ENCODE data around the gene PDSS2. TPM values are rescaled to one million over a fixed set of nuclear protein-coding genes. Genes with fewer than 3 reads are reported as not detected.
"Not testable (repeated sequence)": the region's sequence is repeated elsewhere in the genome, so short reads cannot be mapped to it uniquely, and the experiment has no call there.

PDSS2 gene
- polyA plus RNA-seq, 2 donors, result 3.6 to 7.3 TPM

DNA sequence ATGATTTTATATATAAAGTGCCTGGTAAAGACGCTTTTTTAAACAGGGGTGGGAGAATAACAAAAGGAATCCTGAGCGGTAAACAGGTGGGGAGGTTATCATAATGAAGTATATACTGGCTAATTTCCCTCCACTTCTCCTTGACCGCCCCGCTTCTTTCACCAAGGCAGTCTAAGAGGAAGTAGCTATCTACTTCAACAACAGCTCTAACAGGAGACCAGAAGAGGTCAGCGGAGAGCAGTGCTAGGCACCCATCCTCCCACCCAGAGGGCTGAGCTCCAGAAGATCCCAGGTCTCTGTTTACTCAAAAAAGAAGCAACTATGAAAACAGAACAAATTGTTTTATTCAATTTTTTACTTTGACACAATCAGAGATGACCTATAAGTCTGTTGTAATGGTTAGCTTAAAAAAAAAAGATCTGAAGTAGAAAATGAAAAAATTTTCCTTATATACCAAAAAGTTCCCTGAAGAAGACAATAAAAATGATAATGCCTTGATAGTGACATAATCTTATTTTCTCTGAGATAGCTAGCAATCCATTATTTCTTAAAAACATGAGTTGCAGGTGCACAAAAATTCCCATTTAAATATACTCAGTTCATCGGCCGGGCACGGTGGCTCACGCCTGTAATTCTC lies 141.1 kb downstream of the PDSS2 start:
- H3K36me3 ChIP-seq (ENCODE audit: control insufficient read depth in 2 of 2, insufficient read depth in 2 of 2, low read length in 1 of 2), result no peaks in the 10 kb centered on the region
- no peaks in the 10 kb centered on the region for H3K4me1 ChIP-seq (ENCODE audit: control insufficient read depth in 2 of 2, insufficient read depth in 2 of 2, low read length in 1 of 2)
- 66 to 74% methylated on average over 9 of the region's 9 CpGs for WGBS, 2 donors
- no peaks in the 10 kb centered on the region for H3K9me3 ChIP-seq (ENCODE audit: control insufficient read depth in 2 of 2, insufficient read depth in 1 of 2, low read depth in 1 of 2, low read length in 1 of 2)
- H3K27ac ChIP-seq (ENCODE audit: low read depth in 2 of 2, low read length in 1 of 2), result no peak overlapping the region
- no peaks in the 10 kb centered on the region for H3K27me3 ChIP-seq (ENCODE audit: control insufficient read depth in 1 of 2, insufficient read depth in 2 of 2, low read length in 2 of 2)
- no peak overlapping the region for H3K4me3 ChIP-seq (ENCODE audit: low read depth in 1 of 2, low read length in 2 of 2)

DNA sequence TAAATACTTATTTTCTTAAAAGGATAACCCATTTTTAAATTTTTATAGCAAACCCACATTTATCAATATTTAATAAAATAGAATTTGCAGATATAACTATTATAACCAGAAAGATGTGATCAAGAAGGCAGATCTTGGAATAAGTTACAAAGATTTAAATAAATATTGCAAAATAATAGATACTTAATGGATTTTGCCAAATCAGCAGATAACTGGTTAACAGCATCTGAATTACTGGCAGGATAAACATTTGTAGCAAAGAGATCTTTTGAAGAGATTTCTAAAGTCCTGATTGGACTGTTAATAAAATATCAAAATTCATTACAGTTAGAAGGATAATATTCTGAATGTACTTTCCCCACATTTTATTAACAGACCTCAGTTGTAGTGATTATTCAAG lies 144.2 kb downstream of the PDSS2 start:
- Histone ChIP-seq H3K27me3 (ENCODE audit: control insufficient read depth in 1 of 2, insufficient read depth in 2 of 2, low read length in 2 of 2) (no peaks in the 10 kb centered on the region), H3K27ac (ENCODE audit: low read depth in 2 of 2, low read length in 1 of 2) (no peak overlapping the region)

DNA sequence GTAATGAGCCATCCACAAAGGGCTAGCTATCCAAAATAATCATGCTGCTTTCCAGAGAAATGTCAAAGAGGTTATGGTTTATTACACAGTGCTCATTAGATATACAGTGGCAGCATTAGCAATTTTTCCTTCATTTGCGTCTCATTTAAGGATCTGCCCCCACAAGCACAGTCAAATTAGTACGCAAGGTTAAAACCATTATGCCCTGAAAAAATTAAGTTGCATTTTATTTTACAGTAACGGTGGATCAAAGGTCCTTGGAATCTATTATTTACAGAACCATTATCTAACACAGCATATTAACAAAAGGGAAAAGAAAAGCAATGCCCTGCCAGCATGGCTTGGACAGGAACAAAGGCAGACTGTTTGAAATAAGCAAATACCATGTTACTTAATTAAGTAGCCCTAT lies 144.8 kb downstream of the PDSS2 start:
- no peaks in the 10 kb centered on the region for H3K36me3 ChIP-seq (ENCODE audit: control insufficient read depth in 2 of 2, insufficient read depth in 2 of 2, low read length in 1 of 2)
- H3K4me1 ChIP-seq (ENCODE audit: control insufficient read depth in 2 of 2, insufficient read depth in 2 of 2, low read length in 1 of 2), result no peaks in the 10 kb centered on the region
- no peaks in the 10 kb centered on the region for H3K9me3 ChIP-seq (ENCODE audit: control insufficient read depth in 2 of 2, insufficient read depth in 1 of 2, low read depth in 1 of 2, low read length in 1 of 2)
- WGBS, 2 donors, result 60 to 68% methylated on average over 3 of the region's 3 CpGs
- no peak overlapping the region for H3K27ac ChIP-seq (ENCODE audit: low read depth in 2 of 2, low read length in 1 of 2)
- no peak overlapping the region for H3K4me3 ChIP-seq (ENCODE audit: low read depth in 1 of 2, low read length in 2 of 2)
- H3K27me3 ChIP-seq (ENCODE audit: control insufficient read depth in 1 of 2, insufficient read depth in 2 of 2, low read length in 2 of 2), result no peaks in the 10 kb centered on the region

More for the DNA sequence above, 144.2 kb downstream of the PDSS2 start:
- Histone ChIP-seq H3K4me1 (ENCODE audit: control insufficient read depth in 2 of 2, insufficient read depth in 2 of 2, low read length in 1 of 2) (no peaks in the 10 kb centered on the region), H3K36me3 (ENCODE audit: control insufficient read depth in 2 of 2, insufficient read depth in 2 of 2, low read length in 1 of 2) (no peaks in the 10 kb centered on the region), H3K9me3 (ENCODE audit: control insufficient read depth in 2 of 2, insufficient read depth in 1 of 2, low read depth in 1 of 2, low read length in 1 of 2) (no peaks in the 10 kb centered on the region), H3K4me3 (ENCODE audit: low read depth in 1 of 2, low read length in 2 of 2) (no peak overlapping the region)

DNA sequence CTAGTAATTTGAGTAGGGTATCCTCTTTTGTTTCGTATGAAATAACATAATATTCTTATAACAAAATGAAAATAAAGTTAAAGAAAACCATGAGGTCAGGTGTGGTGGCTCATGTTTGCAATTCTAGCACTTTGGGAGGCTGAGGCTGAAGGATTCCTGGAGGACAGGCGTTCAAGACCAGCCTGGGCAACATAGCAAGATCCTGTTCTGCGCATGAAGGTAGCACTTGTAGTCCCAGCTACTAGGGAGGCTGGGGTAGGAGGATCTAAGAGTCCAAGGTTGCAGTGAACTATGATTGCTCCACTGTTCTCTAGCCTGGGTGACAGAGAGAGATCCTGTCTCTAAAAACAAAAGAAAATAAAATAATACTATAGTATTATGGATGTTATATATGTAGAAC lies 145.6 kb downstream of the PDSS2 start:
- WGBS, 2 donors, result 93 to 94% methylated on average over 3 of the region's 3 CpGs
- no peaks in the 10 kb centered on the region for H3K36me3 ChIP-seq (ENCODE audit: control insufficient read depth in 2 of 2, insufficient read depth in 2 of 2, low read length in 1 of 2)
- no peaks in the 10 kb centered on the region for H3K27me3 ChIP-seq (ENCODE audit: control insufficient read depth in 1 of 2, insufficient read depth in 2 of 2, low read length in 2 of 2)
- no peak overlapping the region for H3K27ac ChIP-seq (ENCODE audit: low read depth in 2 of 2, low read length in 1 of 2)
- no peaks in the 10 kb centered on the region for H3K9me3 ChIP-seq (ENCODE audit: control insufficient read depth in 2 of 2, insufficient read depth in 1 of 2, low read depth in 1 of 2, low read length in 1 of 2)
- peaks cover 0 to under 1% of the 10 kb centered on the region in 2 donors for H3K4me1 ChIP-seq (ENCODE audit: control insufficient read depth in 2 of 2, insufficient read depth in 2 of 2, low read length in 1 of 2)
- no peak overlapping the region for H3K4me3 ChIP-seq (ENCODE audit: low read depth in 1 of 2, low read length in 2 of 2)

DNA sequence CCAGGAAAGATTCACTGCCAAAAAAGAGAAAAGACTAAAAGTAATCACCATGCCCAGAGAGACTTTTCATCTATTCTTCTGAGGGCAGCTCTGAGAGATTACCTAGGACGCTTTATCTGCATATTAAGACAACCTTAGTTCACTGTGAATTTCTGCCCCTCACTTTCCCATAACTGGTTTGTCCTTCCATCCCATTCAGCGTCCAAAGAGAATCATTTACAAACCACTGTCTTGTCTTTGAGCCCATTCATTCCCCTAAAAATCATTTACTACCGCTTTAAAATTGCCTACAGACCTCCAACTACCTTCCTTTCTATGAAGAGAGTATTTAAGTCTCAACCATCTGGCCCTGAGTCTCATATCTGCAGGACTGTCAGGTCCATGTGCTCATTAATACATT lies 149.0 kb downstream of the PDSS2 start:
- H3K36me3 ChIP-seq (ENCODE audit: control insufficient read depth in 2 of 2, insufficient read depth in 2 of 2, low read length in 1 of 2), result no peaks in the 10 kb centered on the region
- no peaks in the 10 kb centered on the region for H3K27me3 ChIP-seq (ENCODE audit: control insufficient read depth in 1 of 2, insufficient read depth in 2 of 2, low read length in 2 of 2)
- H3K4me3 ChIP-seq (ENCODE audit: low read depth in 1 of 2, low read length in 2 of 2), result no peak overlapping the region
- WGBS, 2 donors, result 95 to 96% methylated on average over 3 of the region's 3 CpGs
- H3K4me1 ChIP-seq (ENCODE audit: control insufficient read depth in 2 of 2, insufficient read depth in 2 of 2, low read length in 1 of 2), result peaks cover 0 to 3% of the 10 kb centered on the region in 2 donors
- no peaks in the 10 kb centered on the region for H3K9me3 ChIP-seq (ENCODE audit: control insufficient read depth in 2 of 2, insufficient read depth in 1 of 2, low read depth in 1 of 2, low read length in 1 of 2)
- no peak overlapping the region for H3K27ac ChIP-seq (ENCODE audit: low read depth in 2 of 2, low read length in 1 of 2)

DNA sequence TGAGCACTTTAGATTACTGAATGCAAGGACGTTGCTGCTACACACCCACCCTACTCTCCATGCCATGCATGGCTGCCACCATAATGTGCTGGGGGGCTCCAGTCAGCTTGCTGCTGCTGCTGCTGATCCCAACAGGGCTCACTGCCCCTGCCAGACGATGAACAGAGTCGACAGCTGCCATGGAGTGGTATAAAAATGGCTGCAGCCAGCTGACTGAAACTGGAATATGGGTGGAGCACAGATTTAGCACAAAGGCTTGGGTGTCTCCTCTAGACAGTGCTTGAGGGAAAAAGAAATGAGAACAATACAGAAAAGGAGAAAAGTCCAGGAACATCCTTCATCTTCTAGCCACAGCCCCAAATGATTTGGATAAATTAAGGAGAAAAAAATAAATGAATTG lies 150.7 kb downstream of the PDSS2 start:
- Histone ChIP-seq H3K27ac (ENCODE audit: low read depth in 2 of 2, low read length in 1 of 2) (no peak overlapping the region), H3K27me3 (ENCODE audit: control insufficient read depth in 1 of 2, insufficient read depth in 2 of 2, low read length in 2 of 2) (no peaks in the 10 kb centered on the region), H3K4me1 (ENCODE audit: control insufficient read depth in 2 of 2, insufficient read depth in 2 of 2, low read length in 1 of 2) (peaks cover 0 to 3% of the 10 kb centered on the region in 2 donors), H3K9me3 (ENCODE audit: control insufficient read depth in 2 of 2, insufficient read depth in 1 of 2, low read depth in 1 of 2, low read length in 1 of 2) (no peaks in the 10 kb centered on the region), H3K36me3 (ENCODE audit: control insufficient read depth in 2 of 2, insufficient read depth in 2 of 2, low read length in 1 of 2) (no peaks in the 10 kb centered on the region), H3K4me3 (ENCODE audit: low read depth in 1 of 2, low read length in 2 of 2) (no peak overlapping the region)
- WGBS, 2 donors, result 90 to 91% methylated on average over 3 of the region's 3 CpGs

DNA sequence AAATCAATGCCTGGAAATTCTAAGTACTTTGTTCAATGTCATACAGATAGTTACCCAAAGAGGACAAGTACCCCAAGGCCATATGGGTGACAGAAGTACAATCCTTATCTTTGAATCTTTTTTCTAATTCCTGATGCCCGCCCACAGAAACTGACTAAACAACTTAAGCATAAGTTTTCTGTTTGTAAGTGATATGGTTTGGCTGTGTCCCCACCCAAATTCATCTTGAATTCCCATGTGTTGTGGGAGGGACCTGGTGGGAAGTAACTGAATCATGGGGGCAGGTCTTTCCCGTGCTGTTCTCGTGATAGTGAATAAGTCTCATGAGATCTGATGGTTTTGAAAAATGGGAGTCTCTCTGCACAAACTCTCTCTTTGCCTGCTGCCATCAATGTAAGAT lies 153.4 kb downstream of the PDSS2 start:
- not testable (repeated sequence) for H3K27me3 ChIP-seq (ENCODE audit: control insufficient read depth in 1 of 2, insufficient read depth in 2 of 2, low read length in 2 of 2); H3K27ac ChIP-seq (ENCODE audit: low read depth in 2 of 2, low read length in 1 of 2); H3K9me3 ChIP-seq (ENCODE audit: control insufficient read depth in 2 of 2, insufficient read depth in 1 of 2, low read depth in 1 of 2, low read length in 1 of 2); H3K36me3 ChIP-seq (ENCODE audit: control insufficient read depth in 2 of 2, insufficient read depth in 2 of 2, low read length in 1 of 2); H3K4me3 ChIP-seq (ENCODE audit: low read depth in 1 of 2, low read length in 2 of 2); H3K4me1 ChIP-seq (ENCODE audit: control insufficient read depth in 2 of 2, insufficient read depth in 2 of 2, low read length in 1 of 2)
- 92 to 94% methylated on average over 3 of the region's 3 CpGs for WGBS, 2 donors

DNA sequence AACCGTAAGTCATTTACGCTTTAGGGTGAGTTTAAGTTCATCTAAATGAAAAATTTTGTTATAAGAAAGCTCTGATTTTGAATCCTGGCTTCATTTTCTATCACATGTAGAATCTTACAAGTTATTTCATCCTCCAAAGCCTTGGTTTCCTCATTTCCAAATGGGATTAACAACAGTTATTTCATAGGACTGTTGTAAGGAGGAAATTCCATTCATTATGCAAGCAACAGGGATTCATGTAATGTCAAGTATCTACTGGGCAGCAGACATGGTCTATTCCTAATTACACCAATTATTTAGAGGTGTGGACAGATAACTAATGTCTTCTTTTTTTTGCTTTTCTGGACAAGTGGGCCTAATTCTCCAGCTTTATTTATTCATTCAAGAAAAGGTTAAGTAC lies 154.0 kb downstream of the PDSS2 start:
- no peak overlapping the region for H3K27ac ChIP-seq (ENCODE audit: low read depth in 2 of 2, low read length in 1 of 2)
- H3K27me3 ChIP-seq (ENCODE audit: control insufficient read depth in 1 of 2, insufficient read depth in 2 of 2, low read length in 2 of 2), result no peaks in the 10 kb centered on the region
- WGBS, 2 donors, result 97 to 99% methylated on average over 2 of the region's 2 CpGs
- no peaks in the 10 kb centered on the region for H3K36me3 ChIP-seq (ENCODE audit: control insufficient read depth in 2 of 2, insufficient read depth in 2 of 2, low read length in 1 of 2)
- no peaks in the 10 kb centered on the region for H3K9me3 ChIP-seq (ENCODE audit: control insufficient read depth in 2 of 2, insufficient read depth in 1 of 2, low read depth in 1 of 2, low read length in 1 of 2)
- peaks cover 0 to 3% of the 10 kb centered on the region in 2 donors for H3K4me1 ChIP-seq (ENCODE audit: control insufficient read depth in 2 of 2, insufficient read depth in 2 of 2, low read length in 1 of 2)
- no peak overlapping the region for H3K4me3 ChIP-seq (ENCODE audit: low read depth in 1 of 2, low read length in 2 of 2)

DNA sequence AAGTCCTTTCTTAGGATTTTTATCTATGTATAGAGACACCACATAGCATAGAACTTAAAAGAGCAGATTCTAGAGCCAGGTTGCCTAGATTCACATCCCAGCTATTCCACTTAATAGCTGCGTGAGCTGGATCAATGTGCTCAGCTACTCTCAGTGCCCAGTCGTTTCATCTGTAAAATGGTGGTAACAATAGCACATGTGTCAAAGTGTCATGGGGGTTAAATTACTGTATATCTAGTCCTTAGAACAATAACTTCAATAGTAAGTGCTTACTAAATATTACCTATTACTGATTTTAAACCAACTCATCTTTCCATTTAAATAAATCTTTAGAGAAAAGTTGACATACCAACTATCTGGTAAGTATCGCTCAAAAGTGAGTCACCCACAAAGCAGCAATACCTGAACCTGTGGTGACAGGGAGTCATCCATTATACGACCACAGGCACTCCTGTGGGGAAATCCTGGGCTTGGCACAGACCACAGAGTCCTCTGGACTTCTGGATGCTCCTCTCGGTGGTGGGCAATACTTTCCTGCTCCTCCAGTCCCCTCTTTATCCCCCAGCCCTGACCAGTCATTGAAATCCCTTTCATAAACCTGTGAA lies 154.8 kb downstream of the PDSS2 start:
- Histone ChIP-seq H3K27ac (ENCODE audit: low read depth in 2 of 2, low read length in 1 of 2) (no peak overlapping the region), H3K9me3 (ENCODE audit: control insufficient read depth in 2 of 2, insufficient read depth in 1 of 2, low read depth in 1 of 2, low read length in 1 of 2) (no peaks in the 10 kb centered on the region), H3K4me3 (ENCODE audit: low read depth in 1 of 2, low read length in 2 of 2) (no peak overlapping the region), H3K4me1 (ENCODE audit: control insufficient read depth in 2 of 2, insufficient read depth in 2 of 2, low read length in 1 of 2) (peaks cover 0 to 3% of the 10 kb centered on the region in 2 donors), H3K36me3 (ENCODE audit: control insufficient read depth in 2 of 2, insufficient read depth in 2 of 2, low read length in 1 of 2) (no peaks in the 10 kb centered on the region), H3K27me3 (ENCODE audit: control insufficient read depth in 1 of 2, insufficient read depth in 2 of 2, low read length in 2 of 2) (no peaks in the 10 kb centered on the region)
- 74 to 88% methylated on average over 5 of the region's 5 CpGs for WGBS, 2 donors

DNA sequence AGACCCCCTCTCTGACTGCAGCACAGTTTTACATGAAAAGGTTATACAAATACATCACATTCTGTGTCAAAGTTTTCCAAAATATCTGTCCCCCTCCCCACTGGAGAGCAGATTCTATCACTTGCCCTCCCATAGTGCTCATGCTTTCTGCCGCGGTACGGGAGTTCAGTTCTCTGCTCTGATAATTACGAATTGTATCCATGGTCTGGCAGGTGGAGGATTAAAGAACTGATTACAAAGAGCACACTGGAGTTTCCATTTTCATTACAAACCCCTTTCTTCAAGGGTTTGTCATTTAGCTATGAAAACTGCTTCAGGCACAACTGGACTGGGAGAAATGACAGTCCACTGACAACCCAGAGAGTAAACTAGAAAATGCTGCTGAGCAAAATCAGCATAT lies 166.0 kb downstream of the PDSS2 start:
- WGBS, 2 donors, result 82 to 85% methylated on average over 4 of the region's 4 CpGs
- no peaks in the 10 kb centered on the region for H3K36me3 ChIP-seq (ENCODE audit: control insufficient read depth in 2 of 2, insufficient read depth in 2 of 2, low read length in 1 of 2)

More for the DNA sequence above, 166.0 kb downstream of the PDSS2 start:
- H3K9me3 ChIP-seq (ENCODE audit: control insufficient read depth in 2 of 2, insufficient read depth in 1 of 2, low read depth in 1 of 2, low read length in 1 of 2), result no peaks in the 10 kb centered on the region
- no peak overlapping the region for H3K4me3 ChIP-seq (ENCODE audit: low read depth in 1 of 2, low read length in 2 of 2)
- no peak overlapping the region for H3K27ac ChIP-seq (ENCODE audit: low read depth in 2 of 2, low read length in 1 of 2)
- H3K4me1 ChIP-seq (ENCODE audit: control insufficient read depth in 2 of 2, insufficient read depth in 2 of 2, low read length in 1 of 2), result no peaks in the 10 kb centered on the region
- H3K27me3 ChIP-seq (ENCODE audit: control insufficient read depth in 1 of 2, insufficient read depth in 2 of 2, low read length in 2 of 2), result no peaks in the 10 kb centered on the region
